HepG2 (cell line): ENCODE data around the gene ZMIZ1. TPM values are rescaled to one million over a fixed set of nuclear protein-coding genes. Genes with fewer than 3 reads are reported as not detected.

Source experiments
- CEBPB ChIP-seq: IDR thresholded peaks from 2 replicates; pipeline ENCODE4 v1.6.1; 2011; ENCODE audit warnings: low read depth, low read length, improper control_type of control experiment, borderline replicate concordance
- CENPT ChIP-seq: sonication (generic); formaldehyde crosslinking; IDR thresholded peaks from 2 replicates; pipeline ENCODE4 v1.8.0; 2022; ENCODE audit warnings: low read depth, mild to moderate bottlenecking, moderate library complexity, missing genetic modification reagents
- HMG20A ChIP-seq: IDR thresholded peaks from 2 replicates; pipeline ENCODE4 v1.6.1; 2016; ENCODE audit warnings: borderline replicate concordance
- KMT2B ChIP-seq: IDR thresholded peaks from 2 replicates; pipeline ENCODE4 v1.6.1; 2016; ENCODE audit warnings: missing genetic modification reagents, missing compliant biosample characterization
- LCORL ChIP-seq, 2 experiments: fragments of 450-650 bp in 1 of 2; sonication (generic) in 1 of 2; formaldehyde crosslinking in 1 of 2; IDR thresholded peaks; 2 replicates each; pipeline versions ENCODE4 v1.5.0 to v1.6.1; 2017 to 2020; ENCODE audit warnings: antibody characterized with exemption in 1 of 2, missing genetic modification reagents in 1 of 2
- MED13 ChIP-seq: sonication (generic); formaldehyde crosslinking; IDR thresholded peaks from 2 replicates; pipeline ENCODE4 v1.5.0; 2020; ENCODE audit warnings: missing genetic modification reagents
- MIXL1 ChIP-seq: IDR thresholded peaks from 2 replicates; pipeline ENCODE4 v1.6.1; 2016
- NCOA2 ChIP-seq: sonication (generic); formaldehyde crosslinking; IDR thresholded peaks from 2 replicates; pipeline ENCODE4 v1.8.0; 2022; ENCODE audit warnings: inconsistent platforms
- NFATC3 ChIP-seq: sonication (generic); formaldehyde crosslinking; IDR thresholded peaks from 2 replicates; pipeline ENCODE4 v1.5.1; 2020; ENCODE audit warnings: mild to moderate bottlenecking, missing genetic modification reagents
- SOX13 ChIP-seq, 3 experiments: fragments of 450-650 bp in 1 of 3; sonication (generic) in 1 of 3; formaldehyde crosslinking in 1 of 3; IDR thresholded peaks in 2 of 3; conservative IDR thresholded peaks in 1 of 3; 2 replicates each; pipeline versions ENCODE4 v1.5.0 to v1.6.1; 2016 to 2020; ENCODE audit warnings: antibody characterized with exemption in 1 of 3, mild to moderate bottlenecking in 1 of 3, missing compliant biosample characterization in 1 of 3, missing genetic modification reagents in 1 of 3, moderate library complexity in 1 of 3
- TERF1 ChIP-seq: sonication (generic); formaldehyde crosslinking; IDR thresholded peaks from 2 replicates; pipeline ENCODE4 v1.8.0; 2022; ENCODE audit warnings: mild to moderate bottlenecking, missing genetic modification reagents, moderate library complexity
- THRA ChIP-seq: sonication (generic); formaldehyde crosslinking; IDR thresholded peaks from 2 replicates; pipeline ENCODE4 v1.4.0; 2020; ENCODE audit warnings: missing genetic modification reagents, borderline replicate concordance
- ZFX ChIP-seq: sonication (generic); formaldehyde crosslinking; IDR thresholded peaks from 2 replicates; pipeline ENCODE4 v1.4.0; 2020; ENCODE audit warnings: mild to moderate bottlenecking, low read depth, missing genetic modification reagents, moderate library complexity
- ZGPAT ChIP-seq: IDR thresholded peaks from 2 replicates; pipeline ENCODE4 v1.6.1; 2016; ENCODE audit warnings: mild to moderate bottlenecking
- ZHX1 ChIP-seq: sonication (generic); formaldehyde crosslinking; IDR thresholded peaks from 2 replicates; pipeline ENCODE4 v1.8.1; 2022; ENCODE audit warnings: low read depth, mild to moderate bottlenecking, missing genetic modification reagents
- ZNF138 ChIP-seq: sonication (generic); formaldehyde crosslinking; IDR thresholded peaks from 2 replicates; pipeline ENCODE4 v1.5.0; 2020; ENCODE audit warnings: mild to moderate bottlenecking, low read depth, missing genetic modification reagents
- ZNF24 ChIP-seq: fragments of 450-650 bp; IDR thresholded peaks from 2 replicates; pipeline ENCODE4 v1.6.1; 2017; ENCODE audit warnings: antibody characterized with exemption, mild to moderate bottlenecking
- ZNF704 ChIP-seq: sonication (generic); formaldehyde crosslinking; IDR thresholded peaks from 2 replicates; pipeline ENCODE4 v1.8.1; 2023; ENCODE audit warnings: mild to moderate bottlenecking, inconsistent platforms, moderate library complexity, missing genetic modification reagents, borderline replicate concordance
- ZNF746 ChIP-seq: sonication (generic); formaldehyde crosslinking; IDR thresholded peaks from 2 replicates; pipeline ENCODE4 v1.8.0; 2022; ENCODE audit warnings: mild to moderate bottlenecking, missing genetic modification reagents
- ZNF878 ChIP-seq: sonication (generic); formaldehyde crosslinking; IDR thresholded peaks from 2 replicates; pipeline ENCODE4 v1.8.1; 2023; ENCODE audit warnings: mild to moderate bottlenecking, missing genetic modification reagents, moderate library complexity
- ZNF883 ChIP-seq: sonication (generic); formaldehyde crosslinking; IDR thresholded peaks from 2 replicates; pipeline ENCODE4 v1.5.1; 2020; ENCODE audit warnings: mild to moderate bottlenecking, missing genetic modification reagents; ENCODE audit errors: not compliant biosample characterization
- polyA plus RNA-seq, 8 experiments: library from polyadenylated mRNA; depleted of rRNA in 3 of 8; stranded (reverse) in 7 of 8; unstranded in 1 of 8; fragments of >200 nt; fragmentation: Illumina TruSeq in 4 of 8; extraction: Trizol in 4 of 8; gene quantifications; 2 replicates each; pipeline versions ENCODE4 v1.2.1 to v1.2.3, GENCODE V29; 2011 to 2016; ENCODE audit warnings: low read depth in 4 of 8, missing spikeins in 1 of 8, mixed read lengths in 1 of 8; ENCODE audit not compliant: insufficient read depth in 1 of 8
- total RNA-seq, 5 experiments: library from RNA; depleted of rRNA; stranded (reverse); fragments of >200 nt; fragmentation: Illumina TruSeq; extraction: Trizol; gene quantifications; 2 replicates each; pipeline ENCODE4 v1.2.3, GENCODE V29; 2016; ENCODE audit warnings: low read depth in 1 of 5

Gene ZMIZ1
- total and polyA plus RNA-seq, 2 of the 13 experiments (the other 11 are each of a cell fraction or from before 2014, with no cell fraction given), result 5.3 to 10.2 TPM

- TF ChIP-seq ZNF704, result no peak
- peak; percentile 24; the same call in 1 of the 2 replicates for TF ChIP-seq THRA (CRISPR knock-in tag)
- TF ChIP-seq ZFX (CRISPR knock-in tag), result 0 out of 2 replicates have a peak, but pooled peaks have one; percentile 41
- TF ChIP-seq ZHX1 (CRISPR knock-in tag), result no peak
- TF ChIP-seq CENPT (CRISPR knock-in tag), result no peak
- TF ChIP-seq CEBPB, result no peak
- no peak for TF ChIP-seq LCORL (IDR thresholded peaks at IDR 0.05)
- TF ChIP-seq LCORL (CRISPR knock-in tag; IDR thresholded peaks at IDR 0.05), result peak; percentile 24; the same call in 1 of the 2 replicates
- no peak for TF ChIP-seq MED13 (CRISPR knock-in tag)
- no peak for TF ChIP-seq SOX13 (IDR thresholded peaks at IDR 0.05)
- no peak for TF ChIP-seq SOX13 (CRISPR knock-in tag; conservative IDR thresholded peaks at IDR 0.05 in 1 of 2, IDR thresholded peaks at IDR 0.05 in 1 of 2)
- TF ChIP-seq ZNF24, result no peak
- peak; percentile 30 for TF ChIP-seq ZNF883 (CRISPR knock-in tag)
- TF ChIP-seq NCOA2 (CRISPR knock-in tag), result peak; percentile 33; the same call in 1 of the 2 replicates
- TF ChIP-seq ZGPAT (CRISPR knock-in tag), result peak; percentile 71
- 0 out of 2 replicates have a peak, but pooled peaks have one; percentile 24 for TF ChIP-seq HMG20A (CRISPR knock-in tag)
- no peak for TF ChIP-seq ZNF138 (CRISPR knock-in tag)
- no peak for TF ChIP-seq ZNF878
- peak; percentile 47; the same call in 1 of the 2 replicates for TF ChIP-seq ZNF746 (CRISPR knock-in tag)
- no peak for TF ChIP-seq TERF1 (CRISPR knock-in tag)
- no peak for TF ChIP-seq MIXL1 (CRISPR knock-in tag)
- no peak for TF ChIP-seq NFATC3
- TF ChIP-seq KMT2B (CRISPR knock-in tag), result 0 out of 2 replicates have a peak, but pooled peaks have one; percentile 19
These were observed 60.7 kb downstream of the ZMIZ1 start (continued) for GRCh38 chr10:79129361-79129997.
